Activated CD4-positive, alpha-beta T cell treated with anti-CD3 and anti-CD28 coated beads, Interleukin-2, Interleukin-6, amounts not matched to agents 100 ng/mL and 50 ng/mL, durations not matched to agents 16 hours and 8 hours (primary cell): ENCODE measurements around the gene EDDM13.
"Not testable (repeated sequence)": the region's sequence is repeated elsewhere in the genome, so short reads cannot be mapped to it uniquely, and the experiment has no call there.

Experiments used
- DNase-seq: peaks from one replicate; pipeline ENCODE4 v3.0.0-alpha.2; 2020

EDDM13 gene

GRCh38 chr19:56295531-56296455 lies 23.2 kb downstream of the EDDM13 start:
- DNase-seq, result no peak

- no peak for DNase-seq
Observed at GRCh38 chr19:56297010-56297409, 24.5 kb downstream of the EDDM13 start.

- DNase-seq, result no peak
Observed at GRCh38 chr19:56299688-56300087, 27.1 kb downstream of the EDDM13 start.

- no peak for DNase-seq
Observed at GRCh38 chr19:56301155-56301554, 28.6 kb downstream of the EDDM13 start.

- no peak for DNase-seq
Observed at GRCh38 chr19:56301886-56302620, 29.5 kb downstream of the EDDM13 start.

- no peak for DNase-seq
Observed at GRCh38 chr19:56304243-56304642, 31.7 kb downstream of the EDDM13 start.

GRCh38 chr19:56306016-56306415 lies 33.5 kb downstream of the EDDM13 start:
- DNase-seq, result no peak

- DNase-seq, result not testable (repeated sequence)
Observed at GRCh38 chr19:56307062-56307461, 34.5 kb downstream of the EDDM13 start.

DNA sequence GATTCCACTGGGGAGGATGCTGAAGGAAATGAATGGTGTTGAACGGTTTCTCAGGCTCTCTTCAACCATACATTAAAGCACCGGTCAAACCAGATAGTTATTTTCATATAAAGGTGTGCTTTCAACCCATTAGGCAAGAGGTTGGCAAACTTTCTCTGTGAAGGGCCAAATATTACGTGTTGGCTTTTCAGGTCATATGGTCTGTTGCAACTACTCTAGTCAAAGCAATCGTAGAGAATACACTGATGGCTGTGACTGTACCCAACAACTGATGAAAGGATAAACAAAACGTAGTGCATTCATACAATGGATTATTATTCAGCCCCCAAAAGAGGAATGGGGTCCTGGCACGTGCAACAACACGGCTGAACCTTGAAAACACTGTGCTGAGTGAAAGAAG lies 36.2 kb downstream of the EDDM13 start:
- DNase-seq, result no peak

DNA sequence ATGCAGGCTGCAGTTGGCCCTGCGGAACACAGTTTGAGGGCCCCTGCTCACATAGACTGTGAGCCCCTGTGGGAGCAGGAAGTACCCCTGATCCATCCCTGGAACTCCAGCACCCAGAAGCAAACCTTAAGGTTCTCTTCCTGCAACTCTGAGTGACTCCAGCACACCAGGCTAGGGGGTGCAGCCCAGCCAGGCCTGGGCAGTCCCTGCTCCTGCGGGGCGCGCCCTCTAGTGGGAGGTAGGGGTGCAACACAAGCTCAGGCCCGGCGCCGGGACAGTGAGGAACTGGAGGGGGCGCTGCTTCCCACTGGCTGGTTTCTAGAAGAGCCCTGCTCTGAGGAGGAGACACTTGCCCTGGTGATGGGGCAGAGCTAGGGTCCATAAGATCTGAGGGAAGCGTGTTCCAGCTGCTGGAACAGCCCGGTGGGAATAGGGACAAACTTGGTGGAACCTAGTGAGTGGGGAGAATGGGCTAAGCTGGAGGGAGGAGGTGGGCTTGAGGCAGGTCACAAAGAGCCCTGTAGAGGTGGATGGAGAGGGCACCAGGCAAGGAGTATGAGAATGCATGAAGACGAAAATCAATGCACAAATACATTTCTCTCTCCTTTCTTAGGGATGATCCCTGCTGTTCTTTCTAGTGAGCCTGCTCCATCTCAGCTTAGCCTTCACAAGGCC lies 37.1 kb downstream of the EDDM13 start:
- DNase-seq, result peak; percentile 56

- DNase-seq, result no peak
Observed at GRCh38 chr19:56310462-56310861, 37.9 kb downstream of the EDDM13 start.

DNA sequence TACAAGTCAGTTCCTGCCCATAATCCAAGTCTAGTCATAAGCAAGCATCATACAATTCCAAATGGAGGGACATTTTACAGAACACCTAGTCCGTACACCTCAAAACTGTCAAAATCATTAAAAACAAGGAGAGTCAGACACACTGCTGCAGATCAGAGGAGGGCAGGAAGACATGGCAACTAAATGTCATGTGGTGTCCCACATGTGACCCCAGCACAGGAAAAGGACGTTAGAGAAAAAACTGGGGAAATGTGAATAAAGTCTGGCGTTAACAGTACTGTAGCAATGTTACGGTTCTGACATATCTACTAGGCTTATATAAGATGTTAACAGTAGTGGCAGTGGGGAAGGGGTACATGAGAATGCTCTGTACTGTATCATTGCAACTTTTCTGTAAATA lies 39.8 kb downstream of the EDDM13 start:
- DNase-seq, result no peak

DNA sequence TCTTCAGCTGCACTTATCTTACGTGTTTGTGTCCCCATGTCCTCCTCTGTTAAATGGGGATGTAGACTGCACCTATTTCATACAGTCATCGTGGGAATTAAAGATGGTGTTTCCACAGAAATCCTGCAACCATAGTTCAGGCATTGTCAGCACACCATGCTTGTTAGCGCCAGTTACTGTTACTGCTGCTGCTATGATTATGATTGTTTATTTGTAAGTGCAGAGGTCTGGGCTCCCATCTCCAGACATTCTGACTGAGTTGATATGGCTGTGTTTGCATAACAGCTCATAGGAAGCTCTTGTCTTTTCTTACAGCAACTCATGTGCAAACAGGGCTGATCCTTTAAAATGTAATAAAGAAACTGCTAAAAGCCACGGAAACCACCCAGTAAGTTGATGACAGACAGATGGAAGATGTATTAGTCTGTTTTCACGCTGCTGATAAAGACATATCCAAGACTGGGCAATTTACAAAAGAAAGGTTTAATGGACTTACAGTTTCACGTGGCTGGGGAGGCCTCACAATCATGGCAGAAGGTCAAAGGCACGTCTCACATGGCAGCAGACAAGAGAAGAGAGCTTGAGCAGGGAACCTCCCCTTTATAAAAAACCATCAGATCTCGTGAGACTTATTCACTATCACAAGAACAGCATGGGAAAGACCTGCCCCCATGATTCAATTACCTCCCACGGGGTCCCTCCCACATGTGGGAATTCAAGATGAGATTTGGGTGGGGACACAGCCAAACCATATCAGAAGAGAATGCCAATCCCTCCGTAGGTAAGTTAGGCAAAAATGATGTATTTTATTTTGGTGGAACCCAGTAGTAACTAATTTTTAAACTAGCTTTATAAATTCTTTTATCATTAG lies 40.5 kb downstream of the EDDM13 start:
- DNase-seq, result peak; percentile 37

DNA sequence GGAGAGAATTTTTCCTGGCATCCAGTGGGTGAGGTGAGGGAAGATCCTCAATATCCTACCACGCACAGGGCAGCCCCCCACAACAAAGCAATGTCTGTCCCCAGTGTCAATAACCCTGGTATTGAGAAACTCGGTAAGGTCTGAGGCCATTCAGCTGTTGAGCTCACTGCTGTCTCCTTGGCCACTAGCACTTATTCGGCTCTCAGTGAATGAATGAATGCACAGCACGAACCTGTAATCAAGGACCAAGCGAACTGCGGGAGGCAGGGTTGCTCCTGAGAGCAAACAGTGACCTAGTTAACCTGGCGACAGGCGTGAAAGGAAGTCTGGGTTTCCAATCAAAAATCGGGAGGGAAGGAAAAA lies 41.5 kb downstream of the EDDM13 start:
- DNase-seq, result no peak

- DNase-seq, result peak; percentile 97
Observed at GRCh38 chr19:56314381-56315076, 42.0 kb downstream of the EDDM13 start, which contains the start of gene ZSCAN5A. ZSCAN5A (minus strand) TSS chr19:56314839; CDS start chr19:56225046, 89,793 bp downstream.

- DNase-seq, result peak; percentile 96
Observed at GRCh38 chr19:56315077-56315828, 42.7 kb downstream of the EDDM13 start.

DNA sequence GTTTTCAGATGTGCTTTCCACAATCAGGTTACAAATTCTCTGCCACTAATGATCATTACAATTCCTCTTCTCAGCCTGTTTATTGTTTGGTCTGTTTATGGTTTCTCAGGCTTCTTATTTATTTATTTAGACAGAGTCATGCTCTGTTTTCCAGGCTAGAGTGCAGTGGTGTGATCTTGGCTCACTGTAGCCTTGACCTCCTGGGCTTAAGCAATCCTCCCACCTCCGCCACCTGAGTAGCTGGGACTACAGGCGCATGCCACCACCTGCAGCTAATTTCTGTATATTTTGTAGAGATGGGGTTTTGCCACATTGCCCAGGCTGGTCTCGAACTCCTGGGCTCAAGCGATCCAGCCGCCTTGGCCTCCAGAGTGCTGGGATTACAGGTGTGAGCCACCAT lies 44.2 kb downstream of the EDDM13 start:
- DNase-seq, result no peak

DNA sequence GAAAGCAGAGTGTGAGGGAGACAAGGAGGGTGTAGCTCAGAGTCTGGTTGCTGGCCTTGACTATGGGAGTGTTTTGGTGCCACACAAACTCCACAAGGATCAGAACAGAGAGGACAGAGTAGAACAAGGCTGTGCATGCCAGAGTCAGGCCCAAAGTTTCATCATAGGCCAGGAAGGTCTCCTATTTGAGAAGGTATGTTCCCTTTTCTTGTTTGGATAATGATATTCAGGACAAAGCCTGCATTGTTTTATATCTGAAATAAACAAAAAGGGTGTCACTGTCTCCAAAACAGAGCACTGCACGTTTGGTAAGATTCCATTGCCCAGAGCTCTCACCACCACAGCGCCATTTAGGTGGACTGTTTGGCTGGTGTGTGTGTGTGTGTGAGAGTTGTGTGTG lies 45.2 kb downstream of the EDDM13 start:
- DNase-seq, result no peak

DNA sequence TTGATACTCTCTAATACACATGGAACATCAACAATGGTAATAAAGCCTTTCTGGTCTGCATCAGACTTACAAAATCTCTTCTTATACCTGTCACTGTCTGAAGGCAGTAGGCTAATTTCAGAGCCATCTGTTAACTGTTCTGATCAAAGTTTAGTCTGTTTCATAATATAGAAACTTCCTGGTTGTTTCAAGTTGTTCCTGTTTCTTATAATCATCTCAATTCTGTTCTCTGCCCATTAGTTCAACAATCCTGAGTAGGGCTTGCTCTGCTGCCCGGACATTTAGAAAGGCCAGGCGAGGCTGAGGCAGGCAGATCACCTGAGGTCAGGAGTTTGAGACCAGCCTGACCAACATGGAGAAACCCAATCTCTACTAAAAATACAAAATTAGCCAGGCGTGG lies 47.4 kb downstream of the EDDM13 start:
- no peak for DNase-seq

GRCh38 chr19:56321254-56321988 lies 48.9 kb downstream of the EDDM13 start:
- DNase-seq, result no peak
